Colon (tissue), 2 donors: ENCODE results near the gene ICAM4.

Source experiments
- FAIRE-seq: peaks from 2 replicates; lab custom pipeline; 2012; peaks lifted over from hg19 to GRCh38; lab: Jason Lieb, UNC
- donor health status: control.
- donor health status: control.

The ICAM4 gene

GRCh38 chr19:10291554-10292205, 4.9 kb downstream of the ICAM4 start:
- FAIRE-seq = no peak

GRCh38 chr19:10292206-10292788, 5.5 kb downstream of the ICAM4 start:
- FAIRE-seq = no peak

GRCh38 chr19:10292789-10293636, 6.3 kb downstream of the ICAM4 start:
- FAIRE-seq = no peak

- FAIRE-seq = no peak
Measured at GRCh38 chr19:10293637-10294367, 7.0 kb downstream of the ICAM4 start.

GRCh38 chr19:10294368-10294697, 7.6 kb downstream of the ICAM4 start:
- FAIRE-seq = no peak

- no peak for FAIRE-seq
Measured at GRCh38 chr19:10295305-10295846, 8.6 kb downstream of the ICAM4 start.

- no peak for FAIRE-seq
Measured at GRCh38 chr19:10295847-10296591, 9.3 kb downstream of the ICAM4 start.

- FAIRE-seq = no peak
Measured at GRCh38 chr19:10299545-10300458, 13.0 kb downstream of the ICAM4 start.

GRCh38 chr19:10305139-10305806, 18.5 kb downstream of the ICAM4 start:
- no peak for FAIRE-seq

- no peak for FAIRE-seq
Measured at GRCh38 chr19:10306327-10306726, 19.6 kb downstream of the ICAM4 start.

- FAIRE-seq = no peak
Measured at GRCh38 chr19:10309423-10309822, 22.7 kb downstream of the ICAM4 start, which contains the start of gene ZGLP1. Gene ZGLP1, minus strand, starts transcription at chr19:10309815.

GRCh38 chr19:10315335-10316214, 28.8 kb downstream of the ICAM4 start, which contains the start of gene FDX2:
Gene FDX2, minus strand, starts transcription at chr19:10316015. Its CDS starts 19 bp downstream, at chr19:10315996.
- no peak for FAIRE-seq

GRCh38 chr19:10316229-10317044, 29.7 kb downstream of the ICAM4 start:
- FAIRE-seq = no peak

GRCh38 chr19:10317045-10317856, 30.5 kb downstream of the ICAM4 start:
- no peak for FAIRE-seq

- FAIRE-seq = no peak
Measured at GRCh38 chr19:10317857-10318462, 31.2 kb downstream of the ICAM4 start.
